Left lung (tissue), 10 donors: ENCODE measurements around the gene OR52E5. TPM values are rescaled to one million over a fixed set of nuclear protein-coding genes. Genes with fewer than 3 reads are reported as not detected.

ENCODE experiments used
- ATAC-seq: fragments of 200-7000 bp; cut with Tn5 transposase; one replicate; pipeline ENCODE4 v1.9.1; 2020; ENCODE audit warnings: moderate library complexity
- DNase-seq, 4 donors: peaks; one replicate each; pipeline ENCODE4 v3.0.0-alpha.2; 2013 to 2020
- H3K27ac ChIP-seq, 2 donors: fragments of 200-600 bp; sonication (generic) in 1 of 2; one replicate each; pipeline versions ENCODE4 v1.5.0 to v1.8.0; 2020 to 2021
- H3K27me3 ChIP-seq, 2 donors: fragments of 200-600 bp; sonication (generic) in 1 of 2; one replicate each; pipeline versions ENCODE4 v1.5.0 to v1.8.0; 2020 to 2021
- H3K36me3 ChIP-seq, 2 donors: fragments of 200-600 bp; sonication (generic) in 1 of 2; one replicate each; pipeline versions ENCODE4 v1.5.0 to v1.8.0; 2020 to 2021
- H3K4me1 ChIP-seq, 2 donors: fragments of 200-600 bp; one replicate each; pipeline ENCODE4 v1.8.0; 2021
- H3K4me3 ChIP-seq, 2 donors: fragments of 200-600 bp; sonication (generic) in 1 of 2; one replicate each; pipeline versions ENCODE4 v1.5.0 to v1.8.0; 2020 to 2021; ENCODE audit warnings: mild to moderate bottlenecking in 1 of 2
- H3K9me3 ChIP-seq, 2 donors: fragments of 200-600 bp; sonication (generic) in 1 of 2; one replicate each; pipeline versions ENCODE4 v1.5.0 to v1.8.0; 2020 to 2021
- CTCF ChIP-seq, 2 donors: fragments of 200-600 bp; sonication (generic) in 1 of 2; IDR thresholded peaks; one replicate each; pipeline versions ENCODE4 v1.5.0 to v1.8.0; 2021; ENCODE audit warnings: antibody characterized with exemption in 2 of 2
- intact Hi-C, 2 donors: fragments of 100-400 bp; cut with DNase I; formaldehyde crosslinking; loops; one replicate each; pipeline versions ENCODE4 v1.11.2 to v1.14.2; 2022
- polyA plus RNA-seq, 6 donors: library from polyadenylated mRNA; unstranded; fragments of 120-200 nt; gene quantifications; one replicate each; pipeline ENCODE4 v1.2.1, GENCODE V29; 2013; ENCODE audit not compliant: insufficient read length in 6 of 6
- total RNA-seq, 2 donors: library from RNA; stranded (reverse); fragmentation: NEBNext Ultra II Directional; extraction: Animal tissue kit (Norgen Biotek cat#: 25700); gene quantifications; one replicate each; pipeline ENCODE4 v1.2.1, GENCODE V29; 2021
- donor health status: DM: no; HTN: yes; CAD: no.
- donor health status: DM: no; HTN: no; CAD: no.

Gene OR52E5
- total and polyA plus RNA-seq, 8 donors: not detected

- no peak overlapping the region for H3K27ac ChIP-seq
- H3K36me3 ChIP-seq: no peaks in the 10 kb centered on the region
- peaks cover 0 to 8% of the 10 kb centered on the region in 2 donors for H3K9me3 ChIP-seq
- no peaks in the 10 kb centered on the region for H3K4me1 ChIP-seq
- intact Hi-C loops: no loop called here
- no peak for TF ChIP-seq CTCF (IDR thresholded peaks at IDR 0.05)
- no peak overlapping the region for H3K4me3 ChIP-seq
- DNase-seq: no peak
- no peaks in the 10 kb centered on the region for H3K27me3 ChIP-seq
- ATAC-seq: no peak
Measured at GRCh38 chr11:5865826-5866225, 27.2 kb upstream of the OR52E5 start.

DNA sequence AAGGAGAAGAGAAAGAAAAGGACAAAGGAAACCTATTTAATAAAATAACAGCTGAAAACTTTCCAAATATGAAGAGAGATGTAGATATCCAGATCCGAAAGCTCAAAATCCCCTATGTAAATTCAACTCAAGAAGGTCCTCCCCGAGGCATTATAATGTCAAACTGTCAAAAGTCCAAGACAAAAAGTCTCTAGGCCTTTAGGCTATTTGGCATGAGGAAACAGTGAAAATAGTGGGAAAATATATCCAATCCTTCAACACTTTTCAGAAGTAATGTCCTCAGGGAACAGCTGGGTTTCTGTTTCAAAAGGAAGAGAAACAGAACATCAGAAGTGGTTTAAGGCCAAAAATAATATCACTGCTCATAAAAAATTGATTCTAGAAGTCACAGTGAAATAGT is 14.4 kb upstream of the OR52E5 start:
- DNase-seq: no peak
- Histone ChIP-seq H3K4me3 (no peak overlapping the region), H3K9me3 (no peaks in the 10 kb centered on the region), H3K36me3 (no peaks in the 10 kb centered on the region), H3K4me1 (no peaks in the 10 kb centered on the region), H3K27me3 (no peaks in the 10 kb centered on the region), H3K27ac (no peak overlapping the region)
- no peak for ATAC-seq
- intact Hi-C loops: no loop called here
- TF ChIP-seq CTCF (IDR thresholded peaks at IDR 0.05): no peak

DNA sequence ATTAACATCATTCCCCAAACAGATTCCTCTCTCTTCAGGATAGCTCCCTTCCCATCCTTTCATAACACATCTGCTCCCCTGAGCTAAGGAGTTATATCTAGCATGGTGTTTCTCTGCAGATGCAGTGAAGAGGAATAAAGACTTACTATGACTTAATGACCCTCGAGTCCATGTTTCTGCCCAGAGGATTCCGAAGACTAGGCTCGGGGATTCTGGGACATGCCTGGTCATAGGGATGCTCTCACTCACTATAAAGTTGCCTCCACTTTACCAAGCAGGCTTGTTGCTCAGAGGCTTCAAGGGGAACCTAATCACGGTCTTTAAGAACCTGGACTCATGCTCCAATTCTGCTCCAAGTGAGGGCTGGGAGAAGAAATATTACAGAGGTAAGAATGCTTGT is 12.7 kb upstream of the OR52E5 start, which contains the start of gene OR52E4:
Gene OR52E4 (plus strand): TSS at position 301 of the 400 bp plus-strand sequence. CDS start 3,664 bp downstream, outside the sequence.
- H3K4me1 ChIP-seq: no peaks in the 10 kb centered on the region
- H3K9me3 ChIP-seq: no peaks in the 10 kb centered on the region
- H3K4me3 ChIP-seq: no peak within 1 kb of the TSS
- no peak within 1 kb of the TSS for H3K27ac ChIP-seq
- DNase-seq (no peak), ATAC-seq (no peak)
- intact Hi-C loops: no loop called here
- H3K36me3 ChIP-seq: no peaks in the 10 kb centered on the region
- TF ChIP-seq CTCF (IDR thresholded peaks at IDR 0.05): no peak
- no peaks in the 10 kb centered on the region for H3K27me3 ChIP-seq

DNA sequence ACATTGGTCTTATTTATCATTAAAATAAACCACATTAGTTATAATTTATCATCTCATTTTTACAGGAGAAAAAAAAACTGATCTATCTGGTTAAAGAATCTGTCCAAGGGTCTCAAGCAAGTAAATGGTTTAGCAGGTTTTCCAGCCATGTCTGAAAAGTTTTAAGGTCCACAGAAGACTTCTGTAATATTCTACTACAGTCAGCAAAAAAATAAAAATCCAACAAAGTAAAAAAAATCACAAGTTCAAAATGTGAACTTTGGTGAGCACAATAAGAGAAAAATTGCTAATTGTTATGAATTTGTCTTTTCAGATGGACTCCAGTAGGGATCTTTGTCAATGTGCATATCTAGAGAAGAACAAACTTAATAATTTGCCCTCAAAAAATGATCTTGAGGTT is 11.3 kb upstream of the OR52E5 start:
- no peak for TF ChIP-seq CTCF (IDR thresholded peaks at IDR 0.05)
- no peaks in the 10 kb centered on the region for H3K27me3 ChIP-seq
- H3K36me3 ChIP-seq: no peaks in the 10 kb centered on the region
- H3K4me3 ChIP-seq: no peak overlapping the region
- H3K4me1 ChIP-seq: no peaks in the 10 kb centered on the region
- intact Hi-C loops: no loop called here
- no peak overlapping the region for H3K27ac ChIP-seq
- DNase-seq (no peak), ATAC-seq (no peak)
- H3K9me3 ChIP-seq: no peaks in the 10 kb centered on the region

- no peak for ATAC-seq
- no peak for TF ChIP-seq CTCF (IDR thresholded peaks at IDR 0.05)
Measured at GRCh38 chr11:5887172-5887571, 5.8 kb upstream of the OR52E5 start.

More at GRCh38 chr11:5887172-5887571, 5.8 kb upstream of the OR52E5 start:
- H3K36me3 ChIP-seq: no peaks in the 10 kb centered on the region
- H3K9me3 ChIP-seq: no peaks in the 10 kb centered on the region
- no peak overlapping the region for H3K4me3 ChIP-seq
- no peaks in the 10 kb centered on the region for H3K27me3 ChIP-seq
- intact Hi-C loops: no loop called here
- H3K4me1 ChIP-seq: no peaks in the 10 kb centered on the region
- H3K27ac ChIP-seq: no peak overlapping the region
- no peak for DNase-seq
